Activated CD4-positive, alpha-beta T cell treated with anti-CD3 and anti-CD28 coated beads, Interleukin-2, amount 50 U/mL, for 16 hours (primary cell): ENCODE measurements around the gene GDF11.

Experiments used
- DNase-seq: peaks from one replicate; pipeline ENCODE4 v3.0.0-alpha.2; 2020

The GDF11 gene

GRCh38 chr12:55742719-55743405 lies at the start of gene GDF11:
Gene GDF11 (plus strand): TSS chr12:55743122. CDS start chr12:55743317, 195 bp downstream.
- DNase-seq: peak; percentile 72

- no peak for DNase-seq
Observed at GRCh38 chr12:55693323-55694187, 49.4 kb upstream of the GDF11 start.

- no peak for DNase-seq
Observed at GRCh38 chr12:55694188-55694515, 48.8 kb upstream of the GDF11 start.

- DNase-seq: no peak
Observed at GRCh38 chr12:55694651-55695050, 48.3 kb upstream of the GDF11 start.

GRCh38 chr12:55695349-55695748 lies 47.6 kb upstream of the GDF11 start:
- DNase-seq: no peak

- no peak for DNase-seq
Observed at GRCh38 chr12:55696141-55696540, 46.8 kb upstream of the GDF11 start.

- DNase-seq: no peak
Observed at GRCh38 chr12:55696796-55697462, 46.0 kb upstream of the GDF11 start.

- no peak for DNase-seq
Observed at GRCh38 chr12:55697686-55698085, 45.2 kb upstream of the GDF11 start.

- DNase-seq: no peak
Observed at GRCh38 chr12:55698241-55698955, 44.5 kb upstream of the GDF11 start.

- no peak for DNase-seq
Observed at GRCh38 chr12:55698965-55699364, 44.0 kb upstream of the GDF11 start.

GRCh38 chr12:55699471-55700055 lies 43.4 kb upstream of the GDF11 start:
- no peak for DNase-seq

- DNase-seq: no peak
Observed at GRCh38 chr12:55700255-55701018, 42.5 kb upstream of the GDF11 start.

- DNase-seq: no peak
Observed at GRCh38 chr12:55702861-55703260, 40.1 kb upstream of the GDF11 start.

GRCh38 chr12:55703288-55703687 lies 39.6 kb upstream of the GDF11 start:
- DNase-seq: no peak

GRCh38 chr12:55703901-55704761 lies 38.8 kb upstream of the GDF11 start:
- no peak for DNase-seq

- DNase-seq: no peak
Observed at GRCh38 chr12:55704824-55705718, 37.9 kb upstream of the GDF11 start.

GRCh38 chr12:55705782-55706402 lies 37.0 kb upstream of the GDF11 start:
- no peak for DNase-seq

- no peak for DNase-seq
Observed at GRCh38 chr12:55706568-55707218, 36.2 kb upstream of the GDF11 start.

GRCh38 chr12:55707219-55707671 lies 35.7 kb upstream of the GDF11 start:
- no peak for DNase-seq
